GM18870 (cell line): ENCODE measurements around the gene TOP3A.

ENCODE experiments used
- ATAC-seq: cut with Tn5 transposase; IDR thresholded peaks from one replicate; pipeline ENCODE4 v1.9.1; 2021; ENCODE audit warnings: moderate library complexity; ENCODE audit not compliant: unreplicated experiment

TOP3A gene

GRCh38 chr17:18280766-18281371, 33.9 kb downstream of the TOP3A start:
- no peak for ATAC-seq

- ATAC-seq, result no peak
Measured at GRCh38 chr17:18280249-18280648, 34.5 kb downstream of the TOP3A start.

GRCh38 chr17:18278867-18279266, 35.9 kb downstream of the TOP3A start:
- ATAC-seq, result no peak

- no peak for ATAC-seq
Measured at GRCh38 chr17:18277076-18277475, 37.7 kb downstream of the TOP3A start.

- ATAC-seq, result no peak
Measured at GRCh38 chr17:18270046-18270931, 44.5 kb downstream of the TOP3A start.

- ATAC-seq, result no peak
Measured at GRCh38 chr17:18267927-18268711, 46.7 kb downstream of the TOP3A start.

- ATAC-seq, result no peak
Measured at GRCh38 chr17:18267366-18267765, 47.4 kb downstream of the TOP3A start.

- no peak for ATAC-seq
Measured at GRCh38 chr17:18263885-18264682, 50.7 kb downstream of the TOP3A start.

- ATAC-seq, result no peak
Measured at GRCh38 chr17:18262641-18263040, 52.2 kb downstream of the TOP3A start.

GRCh38 chr17:18262111-18262510, 52.7 kb downstream of the TOP3A start:
- ATAC-seq, result no peak

GRCh38 chr17:18261659-18262058, 53.1 kb downstream of the TOP3A start:
- no peak for ATAC-seq

- ATAC-seq, result no peak
Measured at GRCh38 chr17:18261146-18261515, 53.7 kb downstream of the TOP3A start.

- ATAC-seq, result peak; percentile 82
Measured at GRCh38 chr17:18260332-18261145, 54.3 kb downstream of the TOP3A start, which contains the start of gene MIEF2. MIEF2 (plus strand) TSS chr17:18260662; CDS start chr17:18262721, 2,059 bp downstream.

GRCh38 chr17:18259621-18260331, 55.0 kb downstream of the TOP3A start:
- peak; percentile 10 for ATAC-seq

GRCh38 chr17:18258356-18259038, 56.3 kb downstream of the TOP3A start, which contains the start of gene FLII:
FLII (minus strand) TSS chr17:18258738; CDS start chr17:18258690, 48 bp downstream.
- ATAC-seq, result no peak

GRCh38 chr17:18257982-18258355, 56.8 kb downstream of the TOP3A start:
- ATAC-seq, result no peak

- ATAC-seq, result no peak
Measured at GRCh38 chr17:18257268-18257981, 57.4 kb downstream of the TOP3A start.

GRCh38 chr17:18256776-18257175, 58.0 kb downstream of the TOP3A start:
- ATAC-seq, result no peak
